AG10803 (cell line): ENCODE measurements around the gene CHST2.

Experiments
- DNase-seq: peaks from one replicate; pipeline ENCODE4 v3.0.0; 2010; ENCODE audit warnings: low read depth
- H3K4me3 ChIP-seq: 2 replicates; pipeline ENCODE4 v1.5.1; 2011; ENCODE audit warnings: mild to moderate bottlenecking, low read length, control low read depth
- CTCF ChIP-seq: conservative IDR thresholded peaks from 2 replicates; pipeline ENCODE4 v1.5.1; 2011; ENCODE audit warnings: mild to moderate bottlenecking, low read length, control low read depth, inconsistent platforms

Gene CHST2

GRCh38 chr3:143124601-143125520 is 5.3 kb downstream of the CHST2 start:
- H3K4me3 ChIP-seq, result no peak overlapping the region
- no peak for TF ChIP-seq CTCF
- DNase-seq, result no peak

GRCh38 chr3:143127801-143128200 is 8.2 kb downstream of the CHST2 start:
- no peak for TF ChIP-seq CTCF
- H3K4me3 ChIP-seq, result no peak overlapping the region
- no peak for DNase-seq

GRCh38 chr3:143128227-143128955 is 8.8 kb downstream of the CHST2 start:
- no peak for TF ChIP-seq CTCF
- no peak overlapping the region for H3K4me3 ChIP-seq
- DNase-seq, result no peak

GRCh38 chr3:143132246-143132980 is 12.8 kb downstream of the CHST2 start:
- H3K4me3 ChIP-seq, result no peak overlapping the region
- DNase-seq, result no peak
- TF ChIP-seq CTCF, result no peak

- DNase-seq, result no peak
- no peak for TF ChIP-seq CTCF
- no peak overlapping the region for H3K4me3 ChIP-seq
Measured at GRCh38 chr3:143134471-143134870, 14.9 kb downstream of the CHST2 start.

GRCh38 chr3:143135150-143135549 is 15.6 kb downstream of the CHST2 start:
- TF ChIP-seq CTCF, result peak; percentile 19; the same call in 1 of the 2 replicates
- no peak overlapping the region for H3K4me3 ChIP-seq
- DNase-seq, result peak; percentile 98
